Lung (tissue), 16 donors: ENCODE results near the gene SOD2. TPM values are rescaled to one million over a fixed set of nuclear protein-coding genes. Genes with fewer than 3 reads are reported as not detected.
A peak's percentile ranks its signal among the peaks of the same experiment; 100 is the strongest.

Experiments
- ATAC-seq: fragments of 200-7000 bp; cut with Tn5 transposase; one replicate; pipeline ENCODE4 v1.9.1; 2020; ENCODE audit warnings: moderate number of reproducible peaks; ENCODE audit not compliant: insufficient read depth, low FRiP score
- DNase-seq, 3 donors: peaks; one replicate each; pipeline ENCODE4 v3.0.0-alpha.2; 2013 to 2017
- H3K27ac ChIP-seq, 2 donors: one replicate each; pipeline ENCODE4 v1.5.1; 2013; ENCODE audit warnings: mild to moderate bottlenecking in 2 of 2, moderate library complexity in 2 of 2, control low read depth in 1 of 2, inconsistent platforms in 1 of 2, low read depth in 1 of 2, low read length in 1 of 2
- H3K27me3 ChIP-seq, 3 donors: one replicate each; pipeline ENCODE4 v1.5.1; 2013; ENCODE audit warnings: low read length in 2 of 3; ENCODE audit not compliant: control insufficient read depth in 3 of 3, insufficient read depth in 3 of 3
- H3K36me3 ChIP-seq, 4 donors: one replicate each; pipeline ENCODE4 v1.5.1; 2013; ENCODE audit warnings: low read length in 4 of 4, mild to moderate bottlenecking in 1 of 4, moderate library complexity in 1 of 4; ENCODE audit not compliant: control insufficient read depth in 4 of 4, insufficient read depth in 4 of 4
- H3K4me1 ChIP-seq, 5 donors: one replicate each; pipeline ENCODE4 v1.5.1; 2013; ENCODE audit warnings: low read length in 5 of 5, mild to moderate bottlenecking in 2 of 5, moderate library complexity in 1 of 5; ENCODE audit not compliant: control insufficient read depth in 5 of 5, insufficient read depth in 5 of 5
- H3K4me3 ChIP-seq: one replicate; pipeline ENCODE4 v1.5.1; 2013; ENCODE audit warnings: mild to moderate bottlenecking, control low read depth, moderate library complexity
- H3K9ac ChIP-seq, 2 donors: one replicate each; pipeline ENCODE4 v1.5.1; 2013; ENCODE audit warnings: low read length in 2 of 2, control low read depth in 1 of 2; ENCODE audit not compliant: insufficient read depth in 1 of 2
- H3K9me3 ChIP-seq, 4 donors: one replicate each; pipeline ENCODE4 v1.5.1; 2013; ENCODE audit warnings: low read length in 3 of 4, mild to moderate bottlenecking in 1 of 4, moderate library complexity in 1 of 4; ENCODE audit not compliant: control insufficient read depth in 4 of 4, insufficient read depth in 3 of 4
- CTCF ChIP-seq: IDR thresholded peaks from 2 replicates; pipeline ENCODE4 v1.5.1; 2012; ENCODE audit warnings: mild to moderate bottlenecking; ENCODE audit errors: control extremely low read depth, extremely low read depth
- WGBS, 2 donors: extraction: QIAGEN DNeasy Blood & Tissue Kit; methylation state at CpG; one replicate each; pipeline ENCODE4 v1.1.7; 2013; 5-methylcytosine and 5-hydroxymethylcytosine counted together
- long read RNA-seq, 5 donors: transcript quantifications; one replicate each; lab custom pipeline, GENCODE V29; 2026
- polyA plus RNA-seq, 2 donors: library from polyadenylated mRNA; stranded (reverse); fragments of 200-250 nt; gene quantifications; one replicate each; pipeline ENCODE4 v1.2.1, GENCODE V29; 2013
- total RNA-seq, 2 donors: library from RNA; depleted of rRNA in 1 of 2; stranded (reverse); fragments of >200 nt in 1 of 2; gene quantifications; one replicate each; pipeline ENCODE4 v1.2.1, GENCODE V29; 2014 to 2021
- donor health status: control.
- donor health status: control.
- donor health status: Bipolar disorder and iron deficiency.
- donor health status: healthy.
- donor health status: DM: yes; HTN: yes; CAD: no.

The SOD2 gene
- 100 to 1,000 TPM; 797 to 807 TPM for total RNA-seq
- 1,000 to 10,000 TPM in 1 of 2 donors, 100 to 1,000 TPM in 1; 219 to 3,918 TPM for polyA plus RNA-seq
- long read RNA-seq, donor 1, full-length matches to known transcripts: 26 of 26 reads
- long read RNA-seq, donor 1, partial matches to known transcripts: 0 of 26 reads
- long read RNA-seq, donor 1, other reads (novel, unspliced or antisense): 0 of 26 reads
- long read RNA-seq, donor 2, full-length matches to known transcripts: 32 of 32 reads
- long read RNA-seq, donor 2, partial matches to known transcripts: 0 of 32 reads
- long read RNA-seq, donor 2, other reads (novel, unspliced or antisense): 0 of 32 reads
- long read RNA-seq, donor 3, full-length matches to known transcripts: 14 of 14 reads
- long read RNA-seq, donor 3, partial matches to known transcripts: 0 of 14 reads
- long read RNA-seq, donor 3, other reads (novel, unspliced or antisense): 0 of 14 reads
- long read RNA-seq, donor 4, full-length matches to known transcripts: 12 of 12 reads
- long read RNA-seq, donor 4, partial matches to known transcripts: 0 of 12 reads
- long read RNA-seq, donor 4, other reads (novel, unspliced or antisense): 0 of 12 reads
- long read RNA-seq, donor 5, full-length matches to known transcripts: 30 of 46 reads
- long read RNA-seq, donor 5, partial matches to known transcripts: 10 of 46 reads
- long read RNA-seq, donor 5, other reads (novel, unspliced or antisense): 6 of 46 reads

GRCh38 chr6:159693128-159693893 is at the start of gene SOD2:
Gene SOD2, minus strand, starts transcription at chr6:159693241. Its CDS starts 74 bp downstream, at chr6:159693167.
- H3K4me3 ChIP-seq: peak within 1 kb of the TSS; percentile 93
- H3K4me1 ChIP-seq: peaks cover 4 to 24% (median 9%) of the 10 kb centered on the region in 5 donors
- peak within 1 kb of the TSS; percentile 99 for H3K27ac ChIP-seq
- TF ChIP-seq CTCF: no peak
- ATAC-seq (peak; percentile 84), DNase-seq (peak; percentile 87 to 89 (median 88))
- peaks cover 0 to 8% (median 2%) of the 10 kb centered on the region in 4 donors for H3K36me3 ChIP-seq
- 0% methylated on average over 69 to 74 of the region's 74 CpGs for WGBS, 2 donors
- H3K9me3 ChIP-seq: no peaks in the 10 kb centered on the region
- H3K27me3 ChIP-seq: no peaks in the 10 kb centered on the region
- H3K9ac ChIP-seq: peak within 1 kb of the TSS; percentile 33 to 75

- WGBS, 2 donors: 84 to 96% methylated on average over 1 of the region's 1 CpG
- peaks cover 0 to 7% (median 0%) of the 10 kb centered on the region in 5 donors for H3K4me1 ChIP-seq
- no peak for DNase-seq
- ATAC-seq: no peak
- no peak overlapping the region for H3K27ac ChIP-seq
- no peak overlapping the region for H3K9ac ChIP-seq
- no peaks in the 10 kb centered on the region for H3K27me3 ChIP-seq
- H3K4me3 ChIP-seq: no peak overlapping the region
- no peak for TF ChIP-seq CTCF
- H3K9me3 ChIP-seq: no peaks in the 10 kb centered on the region
- peaks cover 17 to 61% (median 25%) of the 10 kb centered on the region in 4 donors for H3K36me3 ChIP-seq
These were observed 49.1 kb upstream of the SOD2 start for GRCh38 chr6:159742165-159742564.

- no peak for TF ChIP-seq CTCF
- Histone ChIP-seq H3K36me3 (peaks cover 7 to 38% (median 14%) of the 10 kb centered on the region in 4 donors), H3K9ac (no peak overlapping the region), H3K27me3 (no peaks in the 10 kb centered on the region), H3K4me3 (no peak overlapping the region), H3K27ac (no peak overlapping the region), H3K9me3 (no peaks in the 10 kb centered on the region), H3K4me1 (peaks cover 0 to 5% (median 0%) of the 10 kb centered on the region in 5 donors)
- WGBS, 2 donors: 40 to 62% methylated on average over 3 of the region's 3 CpGs
- DNase-seq (no peak), ATAC-seq (no peak)
These were observed 46.3 kb upstream of the SOD2 start for GRCh38 chr6:159739341-159739740.
